Uterus (tissue), 4 donors: ENCODE results near the gene ZNF48. TPM values are rescaled to one million over a fixed set of nuclear protein-coding genes. Genes with fewer than 3 reads are reported as not detected.

ENCODE experiments used
- DNase-seq, 2 donors: peaks; one replicate each; pipeline ENCODE4 v3.0.0-alpha.2; 2019 to 2020
- H3K27ac ChIP-seq, 2 donors: fragments of 200-600 bp; sonication (generic); 1 replicate in 1 of 2; 2 replicates in 1 of 2; pipeline ENCODE4 v1.5.1; 2016 to 2018
- H3K27me3 ChIP-seq, 2 donors: fragments of 200-600 bp; sonication (generic); one replicate each; pipeline ENCODE4 v1.5.1; 2018 to 2019; ENCODE audit warnings: control low read depth in 1 of 2
- H3K36me3 ChIP-seq, 2 donors: fragments of 200-600 bp; sonication (generic); one replicate each; pipeline ENCODE4 v1.5.1; 2019; ENCODE audit warnings: control low read depth in 1 of 2
- H3K4me1 ChIP-seq, 2 donors: fragments of 200-600 bp; sonication (generic); one replicate each; pipeline ENCODE4 v1.5.1; 2018 to 2019; ENCODE audit warnings: control low read depth in 1 of 2
- H3K4me3 ChIP-seq, 2 donors: fragments of 200-600 bp; sonication (generic); 1 replicate in 1 of 2; 2 replicates in 1 of 2; pipeline ENCODE4 v1.5.1; 2018 to 2019; ENCODE audit warnings: mild to moderate bottlenecking in 1 of 2
- H3K9me3 ChIP-seq, 2 donors: fragments of 200-600 bp; sonication (generic); one replicate each; pipeline ENCODE4 v1.5.1; 2019; ENCODE audit warnings: control low read depth in 1 of 2
- CTCF ChIP-seq, 4 experiments: fragments of 200-600 bp in 2 of 4; fragments of 450-650 bp in 2 of 4; sonication (generic) in 2 of 4; IDR thresholded peaks; one replicate each; pipeline ENCODE4 v1.5.1; 2016 to 2019; ENCODE audit warnings: antibody characterized with exemption in 4 of 4, mild to moderate bottlenecking in 2 of 4, moderate library complexity in 1 of 4
- POLR2A ChIP-seq, 2 donors: fragments of 450-650 bp; IDR thresholded peaks; one replicate each; pipeline ENCODE4 v1.6.1; 2016; ENCODE audit warnings: antibody characterized with exemption in 2 of 2, mild to moderate bottlenecking in 1 of 2, moderate library complexity in 1 of 2
- intact Hi-C: fragments of 100-400 bp; cut with DNase I; formaldehyde crosslinking; loops from one replicate; pipeline ENCODE4 v1.15.1; 2023; ENCODE audit warnings: low total_unique reads
- total RNA-seq, 4 donors: library from RNA; depleted of rRNA in 3 of 4; stranded (reverse); fragments of >200 nt in 3 of 4; gene quantifications; one replicate each; pipeline versions ENCODE4 v1.1.0 to v1.2.4, GENCODE V29; 2014 to 2023
- donor health status: DM: yes; HTN: yes; CAD: no.

Gene ZNF48
- total RNA-seq, 4 donors from 2014 or later = 2.6 to 21.0 (median 12.7) TPM

GRCh38 chr16:30444231-30445148, 49.3 kb downstream of the ZNF48 start:
- intact Hi-C loops = no loop called here

GRCh38 chr16:30445149-30445407, 49.9 kb downstream of the ZNF48 start:
- Histone ChIP-seq H3K27me3 (no peaks in the 10 kb centered on the region), H3K4me1 (no peaks in the 10 kb centered on the region), H3K4me3 (peak overlapping the region; percentile 91 to 96), H3K9me3 (no peaks in the 10 kb centered on the region), H3K36me3 (no peaks in the 10 kb centered on the region), H3K27ac (peak overlapping the region; percentile 92 to 93)
- intact Hi-C loops = no loop called here
- no peak for DNase-seq
- TF ChIP-seq CTCF (IDR thresholded peaks at IDR 0.05) = no peak
- TF ChIP-seq POLR2A (IDR thresholded peaks at IDR 0.05) = no peak

More at GRCh38 chr16:30444231-30445148, 49.3 kb downstream of the ZNF48 start:
- H3K27ac ChIP-seq = peak overlapping the region; percentile 92 to 93
- H3K4me3 ChIP-seq = peak overlapping the region; percentile 91 to 96
- no peak for DNase-seq
- TF ChIP-seq CTCF (IDR thresholded peaks at IDR 0.05) (no peak), POLR2A (IDR thresholded peaks at IDR 0.05) (no peak)
- no peaks in the 10 kb centered on the region for H3K27me3 ChIP-seq
- no peaks in the 10 kb centered on the region for H3K9me3 ChIP-seq
- H3K4me1 ChIP-seq = no peaks in the 10 kb centered on the region
- no peaks in the 10 kb centered on the region for H3K36me3 ChIP-seq

GRCh38 chr16:30445408-30446202, 50.4 kb downstream of the ZNF48 start, which contains the start of gene SEPHS2:
Gene SEPHS2, minus strand, starts transcription at chr16:30445874. Its CDS starts 147 bp downstream, at chr16:30445727.
- H3K27me3 ChIP-seq = no peaks in the 10 kb centered on the region
- intact Hi-C loops = no loop called here
- peak within 1 kb of the TSS; percentile 92 to 93 for H3K27ac ChIP-seq
- peak within 1 kb of the TSS; percentile 91 to 96 for H3K4me3 ChIP-seq
- peak; percentile 65 to 93 for TF ChIP-seq POLR2A (IDR thresholded peaks at IDR 0.05)
- peak; percentile 24 to 50 (median 31) for TF ChIP-seq CTCF (IDR thresholded peaks at IDR 0.05)
- no peaks in the 10 kb centered on the region for H3K4me1 ChIP-seq
- peak; percentile 98 to 100 for DNase-seq
- no peaks in the 10 kb centered on the region for H3K36me3 ChIP-seq
- no peaks in the 10 kb centered on the region for H3K9me3 ChIP-seq

GRCh38 chr16:30446203-30446595, 51.0 kb downstream of the ZNF48 start:
- no peak for DNase-seq
- Histone ChIP-seq H3K9me3 (no peaks in the 10 kb centered on the region), H3K36me3 (no peaks in the 10 kb centered on the region), H3K4me1 (no peaks in the 10 kb centered on the region), H3K27me3 (no peaks in the 10 kb centered on the region), H3K27ac (peak overlapping the region; percentile 92 to 93), H3K4me3 (peak overlapping the region; percentile 91 to 96)
- no peak for TF ChIP-seq CTCF (IDR thresholded peaks at IDR 0.05)
- intact Hi-C loops = no loop called here
